ENCODE results near the gene TGM1.

TGM1 gene

GRCh38 chr14:24268225-24268624 lies 5.2 kb upstream of the TGM1 start:
- Histone ChIP-seq H3K9me3 (ENCODE audit: control insufficient read depth, insufficient read depth, low read depth, low read length) (no peaks in the 10 kb centered on the region), H3K4me1 (ENCODE audit: control insufficient read depth, insufficient read depth, low read length) (0 out of 2 replicates have a peak, but pooled peaks cover 5% of the 10 kb centered on the region), H3K27me3 (ENCODE audit: control insufficient read depth, insufficient read depth, low read length) (no peaks in the 10 kb centered on the region), H3K27ac (ENCODE audit: low read depth, low read length) (no peak overlapping the region), H3K36me3 (ENCODE audit: control insufficient read depth, insufficient read depth, low read length) (peaks cover 29% of the 10 kb centered on the region), H3K4me3 (ENCODE audit: low read depth, low read length) (no peak overlapping the region), H3K9ac (ENCODE audit: low read length) (no peak overlapping the region)

GRCh38 chr14:24267516-24267915 lies 4.5 kb upstream of the TGM1 start:
- Histone ChIP-seq H3K4me1 (ENCODE audit: control insufficient read depth, insufficient read depth, low read length) (0 out of 2 replicates have a peak, but pooled peaks cover 5% of the 10 kb centered on the region), H3K27me3 (ENCODE audit: control insufficient read depth, insufficient read depth, low read length) (no peaks in the 10 kb centered on the region), H3K4me3 (ENCODE audit: low read depth, low read length) (no peak overlapping the region), H3K9ac (ENCODE audit: low read length) (no peak overlapping the region), H3K9me3 (ENCODE audit: control insufficient read depth, insufficient read depth, low read depth, low read length) (no peaks in the 10 kb centered on the region), H3K27ac (ENCODE audit: low read depth, low read length) (no peak overlapping the region), H3K36me3 (ENCODE audit: control insufficient read depth, insufficient read depth, low read length) (peaks cover 29% of the 10 kb centered on the region)

- H3K4me3 ChIP-seq (ENCODE audit: low read depth, low read length): no peak overlapping the region
- H3K36me3 ChIP-seq (ENCODE audit: control insufficient read depth, insufficient read depth, low read length): peaks cover 29% of the 10 kb centered on the region
- H3K9ac ChIP-seq (ENCODE audit: low read length): no peak overlapping the region
- no peaks in the 10 kb centered on the region for H3K9me3 ChIP-seq (ENCODE audit: control insufficient read depth, insufficient read depth, low read depth, low read length)
- no peaks in the 10 kb centered on the region for H3K27me3 ChIP-seq (ENCODE audit: control insufficient read depth, insufficient read depth, low read length)
- H3K4me1 ChIP-seq (ENCODE audit: control insufficient read depth, insufficient read depth, low read length): 0 out of 2 replicates have a peak, but pooled peaks cover 3% of the 10 kb centered on the region
- no peak overlapping the region for H3K27ac ChIP-seq (ENCODE audit: low read depth, low read length)
Measured at GRCh38 chr14:24266344-24267244, 3.6 kb upstream of the TGM1 start.

GRCh38 chr14:24264298-24264697 lies 1.3 kb upstream of the TGM1 start:
- Histone ChIP-seq H3K9me3 (ENCODE audit: control insufficient read depth, insufficient read depth, low read depth, low read length) (no peaks in the 10 kb centered on the region), H3K4me1 (ENCODE audit: control insufficient read depth, insufficient read depth, low read length) (0 out of 2 replicates have a peak, but pooled peaks cover 3% of the 10 kb centered on the region), H3K36me3 (ENCODE audit: control insufficient read depth, insufficient read depth, low read length) (peaks cover 27% of the 10 kb centered on the region), H3K27me3 (ENCODE audit: control insufficient read depth, insufficient read depth, low read length) (no peaks in the 10 kb centered on the region), H3K9ac (ENCODE audit: low read length) (no peak overlapping the region), H3K27ac (ENCODE audit: low read depth, low read length) (no peak overlapping the region), H3K4me3 (ENCODE audit: low read depth, low read length) (no peak overlapping the region)

- peaks cover 22% of the 10 kb centered on the region for H3K36me3 ChIP-seq (ENCODE audit: control insufficient read depth, insufficient read depth, low read length)
- H3K27ac ChIP-seq (ENCODE audit: low read depth, low read length): no peak overlapping the region
- no peak overlapping the region for H3K4me3 ChIP-seq (ENCODE audit: low read depth, low read length)
- H3K9ac ChIP-seq (ENCODE audit: low read length): no peak overlapping the region
- no peaks in the 10 kb centered on the region for H3K27me3 ChIP-seq (ENCODE audit: control insufficient read depth, insufficient read depth, low read length)
- peaks cover 6% of the 10 kb centered on the region; the same call in 1 of the 2 replicates for H3K4me1 ChIP-seq (ENCODE audit: control insufficient read depth, insufficient read depth, low read length)
- H3K9me3 ChIP-seq (ENCODE audit: control insufficient read depth, insufficient read depth, low read depth, low read length): no peaks in the 10 kb centered on the region
Measured at GRCh38 chr14:24263848-24264247, 871 bp upstream of the TGM1 start.

- H3K27me3 ChIP-seq (ENCODE audit: control insufficient read depth, insufficient read depth, low read length): no peaks in the 10 kb centered on the region
- H3K27ac ChIP-seq (ENCODE audit: low read depth, low read length): no peak overlapping the region
- H3K4me1 ChIP-seq (ENCODE audit: control insufficient read depth, insufficient read depth, low read length): peaks cover 9% of the 10 kb centered on the region; the same call in 1 of the 2 replicates
Measured at GRCh38 chr14:24261969-24262327, 1.0 kb downstream of the TGM1 start.

GRCh38 chr14:24261256-24261968 lies 1.6 kb downstream of the TGM1 start:
- no peak overlapping the region for H3K9ac ChIP-seq (ENCODE audit: low read length)
- H3K4me1 ChIP-seq (ENCODE audit: control insufficient read depth, insufficient read depth, low read length): peaks cover 9% of the 10 kb centered on the region; the same call in 1 of the 2 replicates
- H3K36me3 ChIP-seq (ENCODE audit: control insufficient read depth, insufficient read depth, low read length): peaks cover 9% of the 10 kb centered on the region
- H3K9me3 ChIP-seq (ENCODE audit: control insufficient read depth, insufficient read depth, low read depth, low read length): no peaks in the 10 kb centered on the region
- H3K27ac ChIP-seq (ENCODE audit: low read depth, low read length): no peak overlapping the region
- H3K4me3 ChIP-seq (ENCODE audit: low read depth, low read length): no peak overlapping the region
- no peaks in the 10 kb centered on the region for H3K27me3 ChIP-seq (ENCODE audit: control insufficient read depth, insufficient read depth, low read length)

More at GRCh38 chr14:24261969-24262327, 1.0 kb downstream of the TGM1 start:
- H3K4me3 ChIP-seq (ENCODE audit: low read depth, low read length): no peak overlapping the region
- H3K36me3 ChIP-seq (ENCODE audit: control insufficient read depth, insufficient read depth, low read length): peaks cover 14% of the 10 kb centered on the region
- no peak overlapping the region for H3K9ac ChIP-seq (ENCODE audit: low read length)
- no peaks in the 10 kb centered on the region for H3K9me3 ChIP-seq (ENCODE audit: control insufficient read depth, insufficient read depth, low read depth, low read length)

- Histone ChIP-seq H3K36me3 (ENCODE audit: control insufficient read depth, insufficient read depth, low read length) (peaks cover 2% of the 10 kb centered on the region), H3K27ac (ENCODE audit: low read depth, low read length) (no peak overlapping the region), H3K27me3 (ENCODE audit: control insufficient read depth, insufficient read depth, low read length) (no peaks in the 10 kb centered on the region), H3K4me3 (ENCODE audit: low read depth, low read length) (no peak overlapping the region), H3K4me1 (ENCODE audit: control insufficient read depth, insufficient read depth, low read length) (peaks cover 9% of the 10 kb centered on the region; the same call in 1 of the 2 replicates), H3K9me3 (ENCODE audit: control insufficient read depth, insufficient read depth, low read depth, low read length) (no peaks in the 10 kb centered on the region), H3K9ac (ENCODE audit: low read length) (no peak overlapping the region)
Measured at GRCh38 chr14:24260780-24261157, 2.2 kb downstream of the TGM1 start.

GRCh38 chr14:24260026-24260779 lies 2.8 kb downstream of the TGM1 start:
- Histone ChIP-seq H3K27ac (ENCODE audit: low read depth, low read length) (no peak overlapping the region), H3K9me3 (ENCODE audit: control insufficient read depth, insufficient read depth, low read depth, low read length) (no peaks in the 10 kb centered on the region), H3K4me3 (ENCODE audit: low read depth, low read length) (no peak overlapping the region), H3K27me3 (ENCODE audit: control insufficient read depth, insufficient read depth, low read length) (no peaks in the 10 kb centered on the region), H3K9ac (ENCODE audit: low read length) (no peak overlapping the region), H3K36me3 (ENCODE audit: control insufficient read depth, insufficient read depth, low read length) (peaks cover 3% of the 10 kb centered on the region), H3K4me1 (ENCODE audit: control insufficient read depth, insufficient read depth, low read length) (peaks cover 9% of the 10 kb centered on the region; the same call in 1 of the 2 replicates)

GRCh38 chr14:24259282-24260025 lies 3.5 kb downstream of the TGM1 start:
- Histone ChIP-seq H3K4me1 (ENCODE audit: control insufficient read depth, insufficient read depth, low read length) (peaks cover 9% of the 10 kb centered on the region; the same call in 1 of the 2 replicates), H3K27ac (ENCODE audit: low read depth, low read length) (no peak overlapping the region), H3K9ac (ENCODE audit: low read length) (no peak overlapping the region), H3K9me3 (ENCODE audit: control insufficient read depth, insufficient read depth, low read depth, low read length) (no peaks in the 10 kb centered on the region), H3K36me3 (ENCODE audit: control insufficient read depth, insufficient read depth, low read length) (peaks cover 5% of the 10 kb centered on the region; the same call in 1 of the 2 replicates), H3K4me3 (ENCODE audit: low read depth, low read length) (no peak overlapping the region), H3K27me3 (ENCODE audit: control insufficient read depth, insufficient read depth, low read length) (no peaks in the 10 kb centered on the region)
